IMR-90 (cell line): Measurements from ENCODE around the gene NHLRC1. TPM values are rescaled to one million over a fixed set of nuclear protein-coding genes. Genes with fewer than 3 reads are reported as not detected.

Experiments
- ATAC-seq: fragments of 200-7000 bp; cut with Tn5 transposase; 2 replicates; pipeline ENCODE4 v1.9.1; 2020; ENCODE audit warnings: low read depth, mild to moderate bottlenecking, moderate library complexity
- BruUV-seq: library from RNA; stranded (reverse); fragments of 400-500 nt; replicated peaks from 2 replicates; lab custom pipeline; 2021; lab: Mats Ljungman, UMichigan
- CTCF ChIA-PET: fragments of 300-600 bp; formaldehyde crosslinking; extraction: SDS; loops from one replicate; lab custom pipeline; 2021; ENCODE audit warnings: antibody characterized with exemption; lab: Yijun Ruan, JAX
- POLR2A ChIA-PET: fragments of 300-600 bp; sonication (Branson Sonifier 250); formaldehyde crosslinking; loops from one replicate; lab custom pipeline; 2022; ENCODE audit warnings: antibody characterized with exemption; ENCODE audit not compliant: unreplicated experiment; lab: Charles Lee
- DNase-seq: peaks from one replicate; pipeline ENCODE4 v3.0.0; 2013
- H2AFZ ChIP-seq: replicated peaks from 2 replicates; pipeline ENCODE3; 2013; ENCODE audit warnings: low read length, mild to moderate bottlenecking; ENCODE audit not compliant: poor library complexity
- H2AK5ac ChIP-seq: 2 replicates; pipeline ENCODE4 v1.6.1; 2013; ENCODE audit warnings: low read depth, low read length, inconsistent platforms
- H2AK9ac ChIP-seq: replicated peaks from 2 replicates; pipeline ENCODE3; 2013; ENCODE audit warnings: mild to moderate bottlenecking, low read depth, low read length, moderate library complexity; ENCODE audit not compliant: poor library complexity
- H2BK120ac ChIP-seq: 2 replicates; pipeline ENCODE4 v1.6.1; 2013; ENCODE audit warnings: low read depth, low read length, inconsistent platforms
- H2BK15ac ChIP-seq: 3 replicates; pipeline ENCODE4 v1.6.1; 2013; ENCODE audit warnings: low read depth, low read length, inconsistent platforms
- H2BK20ac ChIP-seq: 2 replicates; pipeline ENCODE4 v1.6.1; 2013; ENCODE audit warnings: low read depth, mild to moderate bottlenecking, inconsistent platforms, low read length, moderate library complexity
- H2BK5ac ChIP-seq: 2 replicates; pipeline ENCODE4 v1.6.1; 2013; ENCODE audit warnings: mild to moderate bottlenecking, low read depth, low read length, inconsistent platforms; ENCODE audit not compliant: poor library complexity, severe bottlenecking
- H3K14ac ChIP-seq: replicated peaks from 2 replicates; pipeline ENCODE4 v1.6.1; 2013; ENCODE audit warnings: low read depth, low read length, inconsistent platforms
- H3K18ac ChIP-seq: 2 replicates; pipeline ENCODE4 v1.6.1; 2013; ENCODE audit warnings: low read depth, low read length, control low read depth
- H3K23ac ChIP-seq: 2 replicates; pipeline ENCODE4 v1.6.1; 2013; ENCODE audit warnings: low read depth, low read length, inconsistent platforms
- H3K27ac ChIP-seq: 2 replicates; pipeline ENCODE4 v1.5.1; 2013; ENCODE audit warnings: mild to moderate bottlenecking, control low read depth, low read length; ENCODE audit not compliant: insufficient read depth
- H3K27me3 ChIP-seq: 2 replicates; pipeline ENCODE4 v1.6.1; 2013; ENCODE audit warnings: low read length; ENCODE audit not compliant: control insufficient read depth, insufficient read depth
- H3K36me3 ChIP-seq: 2 replicates; pipeline ENCODE4 v1.6.1; 2013; ENCODE audit warnings: low read length, mixed read lengths; ENCODE audit not compliant: control insufficient read depth, insufficient read depth
- H3K4ac ChIP-seq: 2 replicates; pipeline ENCODE4 v1.6.1; 2013; ENCODE audit warnings: low read depth, low read length, inconsistent platforms
- H3K4me1 ChIP-seq: 2 replicates; pipeline ENCODE4 v1.6.1; 2013; ENCODE audit warnings: low read length, mixed read lengths; ENCODE audit not compliant: control insufficient read depth, insufficient read depth
- H3K4me2 ChIP-seq: 2 replicates; pipeline ENCODE4 v1.6.1; 2013; ENCODE audit warnings: low read depth, mild to moderate bottlenecking, control low read depth, low read length, moderate library complexity
- H3K4me3 ChIP-seq: 2 replicates; pipeline ENCODE4 v1.5.1; 2013; ENCODE audit warnings: low read depth, mild to moderate bottlenecking, control low read depth, low read length, moderate library complexity; ENCODE audit not compliant: insufficient read depth
- H3K56ac ChIP-seq: 2 replicates; pipeline ENCODE4 v1.6.1; 2013; ENCODE audit warnings: low read length, inconsistent platforms; ENCODE audit not compliant: insufficient read depth; ENCODE audit errors: extremely low read depth
- H3K79me1 ChIP-seq, 2 experiments: 2 replicates each; pipeline ENCODE4 v1.6.1; 2013; ENCODE audit warnings: low read length in 2 of 2, inconsistent platforms in 1 of 2, low read depth in 1 of 2
- H3K9ac ChIP-seq: 2 replicates; pipeline ENCODE4 v1.6.1; 2013; ENCODE audit warnings: low read depth, low read length, control low read depth
- H3K9me1 ChIP-seq: 2 replicates; pipeline ENCODE4 v1.6.1; 2013; ENCODE audit warnings: low read length, inconsistent platforms; ENCODE audit not compliant: insufficient read depth
- H3K9me3 ChIP-seq: 2 replicates; pipeline ENCODE4 v1.6.1; 2013; ENCODE audit warnings: low read length; ENCODE audit not compliant: control insufficient read depth, insufficient read depth
- H4K20me1 ChIP-seq: 2 replicates; pipeline ENCODE4 v1.6.1; 2013; ENCODE audit warnings: low read length, inconsistent platforms; ENCODE audit not compliant: insufficient read depth
- H4K5ac ChIP-seq: 2 replicates; pipeline ENCODE4 v1.6.1; 2013; ENCODE audit warnings: mild to moderate bottlenecking, low read depth, low read length, control low read depth
- H4K8ac ChIP-seq, 2 experiments: 2 replicates each; pipeline ENCODE4 v1.6.1; 2013; ENCODE audit warnings: low read depth in 2 of 2, low read length in 2 of 2, control low read depth in 1 of 2, inconsistent platforms in 1 of 2
- H4K91ac ChIP-seq: 2 replicates; pipeline ENCODE4 v1.6.1; 2013; ENCODE audit warnings: low read depth, low read length, inconsistent platforms; ENCODE audit not compliant: insufficient read depth
- CHD1 ChIP-seq: IDR thresholded peaks from 2 replicates; pipeline ENCODE4 v1.6.1; 2012; ENCODE audit warnings: low read depth, low read length, improper control_type of control experiment
- FOS ChIP-seq: fragments of 150-350 bp; IDR thresholded peaks from 2 replicates; pipeline ENCODE4 v1.6.1; 2016; ENCODE audit warnings: low read depth, low read length
- POLR2A ChIP-seq: IDR thresholded peaks from 2 replicates; pipeline ENCODE4 v1.6.1; 2012; ENCODE audit warnings: mild to moderate bottlenecking, low read depth, low read length
- RFX5 ChIP-seq: IDR thresholded peaks from 2 replicates; pipeline ENCODE4 v1.8.0; 2012; ENCODE audit warnings: low read depth, mild to moderate bottlenecking, low read length, moderate library complexity
- SMC3 ChIP-seq: fragments of 150-350 bp; IDR thresholded peaks from 2 replicates; pipeline ENCODE4 v1.6.1; 2016; ENCODE audit warnings: low read depth, mild to moderate bottlenecking, antibody characterized with exemption, low read length, moderate library complexity
- WGBS, 2 experiments: methylation state at CpG; one replicate each; pipeline versions ENCODE4 v1.1.5 to v1.1.7; 2013; ENCODE audit warnings: missing lambda C conversion rate in 2 of 2; ENCODE audit not compliant: insufficient read length in 1 of 2; ENCODE audit errors: extremely low coverage in 2 of 2; 5-methylcytosine and 5-hydroxymethylcytosine counted together
- dilution Hi-C: fragments of 300-500 bp; cut with HindIII; formaldehyde crosslinking; loops from one replicate; pipeline ENCODE4 v1.14.3; 2018; ENCODE audit warnings: low sequenced_read_pairs; ENCODE audit not compliant: unreplicated experiment
- in situ Hi-C: fragments of 300-500 bp; cut with MboI; formaldehyde crosslinking; loops from 3 replicates; pipeline ENCODE4 v1.14.3; 2019; ENCODE audit warnings: low sequenced_read_pairs, inconsistent platforms, mixed read lengths
- intact Hi-C: fragments of 100-400 bp; cut with micrococcal nuclease; formaldehyde crosslinking; loops from 2 replicates; pipeline ENCODE4 v1.10.0; 2022
- polyA plus RNA-seq, 3 experiments: library from polyadenylated mRNA; depleted of rRNA; stranded (reverse); fragments of >200 nt; gene quantifications; 2 replicates each; pipeline ENCODE4 v1.2.3, GENCODE V29; 2012; ENCODE audit warnings: low replicate concordance in 1 of 3
- total RNA-seq: library from RNA; depleted of rRNA; stranded (reverse); fragments of >200 nt; gene quantifications from 2 replicates; pipeline ENCODE4 v1.2.3, GENCODE V29; 2012

The NHLRC1 gene
- total and polyA plus RNA-seq, 2 of the 4 experiments (the other 2 are of a cell fraction), result 1.1 TPM

DNA sequence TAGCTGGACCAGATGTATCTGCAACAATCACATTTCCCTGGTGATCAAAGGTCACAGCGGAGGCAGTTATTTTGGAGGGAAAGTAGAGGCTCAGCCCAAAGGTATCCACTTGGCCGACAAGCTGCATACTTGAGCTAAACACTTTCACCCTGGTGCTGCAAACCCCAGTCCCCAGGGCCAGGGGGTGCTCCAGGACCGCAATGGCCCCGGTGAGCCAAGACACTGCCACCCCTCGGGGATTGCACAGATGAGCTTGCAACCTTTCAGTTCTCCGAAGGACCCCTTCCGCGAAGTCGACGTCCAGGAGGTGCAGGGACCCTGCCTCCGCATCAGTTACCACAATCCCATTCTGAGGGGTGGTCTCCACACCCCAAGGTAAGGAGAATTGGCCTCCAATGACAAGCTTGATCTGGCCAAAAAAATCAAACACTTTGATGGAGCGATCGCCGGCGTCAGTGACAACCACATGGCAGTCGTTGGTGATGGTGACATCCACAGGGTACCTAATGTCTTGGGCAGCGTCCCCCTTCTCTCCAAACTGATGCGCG lies 823 bp downstream of the NHLRC1 start:
- CTCF ChIA-PET, result interaction anchor here (0.6 to 2.2 kb wide), 7 partner anchors 19 to 324 kb away, joined by 3 to 7 read pairs (median 3); no protein-coding TSS in a partner anchor
- Histone ChIP-seq H3K4me2 (peak overlapping the region; percentile 86; the same call in 1 of the 2 replicates), H3K9me3 (no peaks in the 10 kb centered on the region)

More for the DNA sequence above, 823 bp downstream of the NHLRC1 start:
- Histone ChIP-seq H3K14ac (no peak overlapping the region), H2AFZ (peak overlapping the region; percentile 98), H3K23ac (no peak overlapping the region), H3K9me1 (peaks cover 4% of the 10 kb centered on the region; the same call in 1 of the 2 replicates), H3K4me1 (peaks cover 6% of the 10 kb centered on the region), H3K79me1 (peaks cover 5 to 12% of the 10 kb centered on the region in 2 experiments; a peak in 2 of 4 replicates), H2AK9ac (peak overlapping the region; percentile 83), H3K27me3 (no peaks in the 10 kb centered on the region), H4K20me1 (no peaks in the 10 kb centered on the region), H2BK20ac (no peak overlapping the region), H3K27ac (no peak overlapping the region), H4K91ac (no peak overlapping the region), H3K36me3 (no peaks in the 10 kb centered on the region), H3K56ac (no peak overlapping the region), H3K18ac (no peak overlapping the region), H2AK5ac (peak overlapping the region; percentile 75; the same call in 1 of the 2 replicates), H2BK5ac (no peak overlapping the region), H2BK15ac (no peak overlapping the region), H4K8ac (peak overlapping the region; percentile 17 to 92; a peak in 2 of 4 replicates), H4K5ac (0 out of 2 replicates have a peak overlapping the region, but pooled peaks have one; percentile 9), H3K9ac (no peak overlapping the region), H2BK120ac (peak overlapping the region; percentile 27; the same call in 1 of the 2 replicates), H3K4me3 (no peak overlapping the region), H3K4ac (peak overlapping the region; percentile 89)
- POLR2A ChIA-PET, result no interaction called here
- in situ Hi-C loops (loop anchor here (5.0 kb wide), 2 partner anchors 134 to 284 kb away; partner anchors contain the start of gene KIF13A), dilution Hi-C loops (no loop called here), intact Hi-C loops (loop anchor here (1.0 to 5.0 kb wide), 4 partner anchors 134 to 304 kb away; partner anchors contain the start of gene KIF13A)
- no TSS peak for BruUV-seq
- 59% methylated on average over 10 of the region's 19 CpGs; no CpG with 5 or more reads in 1 of the 2 experiments for WGBS, 2 experiments
- DNase-seq, result no peak
- ATAC-seq, result no peak
- TF ChIP-seq RFX5 (no peak), SMC3 (no peak), CHD1 (no peak), FOS (no peak), POLR2A (no peak)
